Measurements from ENCODE around the gene C2orf42. TPM values are rescaled to one million over a fixed set of nuclear protein-coding genes. Genes with fewer than 3 reads are reported as not detected.
"Not testable (repeated sequence)": the region's sequence is repeated elsewhere in the genome, so short reads cannot be mapped to it uniquely, and the experiment has no call there.

Gene C2orf42
- 7.4 TPM for polyA plus RNA-seq (2012; ENCODE audit: missing spikeins)

GRCh38 chr2:70190418-70191243 lies at the start of gene C2orf42:
TSS of gene C2orf42 (minus strand) at chr2:70191019. CDS start at chr2:70181985, 9,034 bp downstream.
- DNase-seq (ENCODE audit: insufficient read length) (peak; percentile 90), FAIRE-seq (peak; percentile 94)
- TF ChIP-seq POLR2AphosphoS5 (IDR thresholded peaks at IDR 0.05; ENCODE audit: low read depth, low read length) = peak; percentile 98
- TF ChIP-seq TAF1 (IDR thresholded peaks at IDR 0.05; ENCODE audit: borderline replicate concordance, low read depth, low read length) = peak; percentile 51
- TF ChIP-seq POLR2A (IDR thresholded peaks at IDR 0.05; ENCODE audit: low read depth, low read length) = peak; percentile 97

GRCh38 chr2:70240599-70240998 lies 49.8 kb upstream of the C2orf42 start:
- FAIRE-seq (no peak), DNase-seq (ENCODE audit: insufficient read length) (no peak)
- TF ChIP-seq POLR2AphosphoS5 (IDR thresholded peaks at IDR 0.05; ENCODE audit: low read depth, low read length) (no peak), TAF1 (IDR thresholded peaks at IDR 0.05; ENCODE audit: borderline replicate concordance, low read depth, low read length) (no peak), POLR2A (IDR thresholded peaks at IDR 0.05; ENCODE audit: low read depth, low read length) (no peak)

DNA sequence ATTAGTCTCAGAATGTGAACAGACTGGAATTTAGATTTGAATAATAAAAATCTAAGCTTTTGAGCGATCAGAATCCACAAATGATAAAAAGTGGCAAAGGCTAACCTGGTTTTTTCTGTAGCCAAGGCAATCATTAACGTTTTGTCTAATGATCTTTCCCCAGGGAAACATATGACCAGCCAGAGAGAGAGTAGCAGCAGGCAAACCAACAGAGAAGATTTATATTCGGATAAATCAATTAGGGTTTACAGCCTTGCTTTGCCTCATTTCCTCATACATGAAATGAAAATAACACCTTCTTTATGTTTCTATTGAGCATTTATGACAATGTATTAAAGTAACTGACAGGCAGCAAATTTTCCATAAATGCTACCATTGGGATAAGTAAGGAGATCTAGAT lies 43.1 kb upstream of the C2orf42 start:
- TF ChIP-seq POLR2AphosphoS5 (IDR thresholded peaks at IDR 0.05; ENCODE audit: low read depth, low read length) (no peak), TAF1 (IDR thresholded peaks at IDR 0.05; ENCODE audit: borderline replicate concordance, low read depth, low read length) (no peak), POLR2A (IDR thresholded peaks at IDR 0.05; ENCODE audit: low read depth, low read length) (no peak)
- FAIRE-seq (no peak), DNase-seq (ENCODE audit: insufficient read length) (no peak)

DNA sequence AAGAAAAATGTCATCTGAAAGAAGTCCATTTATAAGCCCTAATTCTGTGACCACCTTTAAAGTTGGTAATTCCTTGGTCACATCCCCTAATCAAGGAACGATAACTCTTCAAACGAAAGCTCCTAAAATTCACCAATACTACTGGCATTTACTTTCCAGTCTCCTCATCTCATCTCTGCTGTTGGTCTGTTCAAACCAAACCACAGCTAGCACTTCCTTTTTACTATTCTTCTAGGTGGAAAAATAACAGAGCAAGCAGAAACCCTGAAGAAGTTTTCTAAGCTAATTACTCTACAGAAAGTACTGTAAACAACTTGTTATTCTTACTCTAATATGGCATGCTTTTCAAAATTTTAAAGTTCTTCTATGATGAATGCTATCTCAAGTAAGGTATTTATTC lies 36.0 kb upstream of the C2orf42 start:
- no peak for DNase-seq (ENCODE audit: insufficient read length)
- no peak for TF ChIP-seq TAF1 (IDR thresholded peaks at IDR 0.05; ENCODE audit: borderline replicate concordance, low read depth, low read length)
- no peak for TF ChIP-seq POLR2A (IDR thresholded peaks at IDR 0.05; ENCODE audit: low read depth, low read length)
- no peak for TF ChIP-seq POLR2AphosphoS5 (IDR thresholded peaks at IDR 0.05; ENCODE audit: low read depth, low read length)
- FAIRE-seq = no peak

DNA sequence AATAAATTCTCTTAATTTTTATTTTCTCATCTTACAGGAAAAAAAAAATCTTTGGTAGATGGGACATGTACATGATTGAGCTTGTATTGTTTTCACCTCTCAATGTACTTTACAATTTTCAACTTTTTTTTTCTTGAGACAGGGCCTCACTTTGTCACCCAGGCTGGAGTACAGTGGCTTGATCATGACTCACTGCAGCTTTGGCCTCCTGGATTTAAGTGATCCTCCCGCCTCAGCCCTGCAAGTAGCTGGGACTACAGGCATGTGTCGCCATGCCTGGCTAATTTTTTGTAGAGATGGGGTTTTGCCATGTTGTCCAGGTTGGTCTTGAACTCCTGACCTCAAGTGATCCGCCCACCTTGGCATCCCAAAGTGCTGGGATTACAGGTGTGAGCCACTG lies 32.5 kb upstream of the C2orf42 start:
- DNase-seq (ENCODE audit: insufficient read length); FAIRE-seq: not testable (repeated sequence)

- TF ChIP-seq POLR2AphosphoS5 (IDR thresholded peaks at IDR 0.05; ENCODE audit: low read depth, low read length) (no peak), TAF1 (IDR thresholded peaks at IDR 0.05; ENCODE audit: borderline replicate concordance, low read depth, low read length) (no peak), POLR2A (IDR thresholded peaks at IDR 0.05; ENCODE audit: low read depth, low read length) (no peak)
- DNase-seq (ENCODE audit: insufficient read length) (no peak), FAIRE-seq (no peak)
These were observed 24.2 kb upstream of the C2orf42 start for GRCh38 chr2:70214953-70215549.

- DNase-seq (ENCODE audit: insufficient read length) (no peak), FAIRE-seq (no peak)
- TF ChIP-seq POLR2AphosphoS5 (IDR thresholded peaks at IDR 0.05; ENCODE audit: low read depth, low read length) (no peak), POLR2A (IDR thresholded peaks at IDR 0.05; ENCODE audit: low read depth, low read length) (no peak), TAF1 (IDR thresholded peaks at IDR 0.05; ENCODE audit: borderline replicate concordance, low read depth, low read length) (no peak)
These were observed 23.5 kb upstream of the C2orf42 start for GRCh38 chr2:70214365-70214764.

DNA sequence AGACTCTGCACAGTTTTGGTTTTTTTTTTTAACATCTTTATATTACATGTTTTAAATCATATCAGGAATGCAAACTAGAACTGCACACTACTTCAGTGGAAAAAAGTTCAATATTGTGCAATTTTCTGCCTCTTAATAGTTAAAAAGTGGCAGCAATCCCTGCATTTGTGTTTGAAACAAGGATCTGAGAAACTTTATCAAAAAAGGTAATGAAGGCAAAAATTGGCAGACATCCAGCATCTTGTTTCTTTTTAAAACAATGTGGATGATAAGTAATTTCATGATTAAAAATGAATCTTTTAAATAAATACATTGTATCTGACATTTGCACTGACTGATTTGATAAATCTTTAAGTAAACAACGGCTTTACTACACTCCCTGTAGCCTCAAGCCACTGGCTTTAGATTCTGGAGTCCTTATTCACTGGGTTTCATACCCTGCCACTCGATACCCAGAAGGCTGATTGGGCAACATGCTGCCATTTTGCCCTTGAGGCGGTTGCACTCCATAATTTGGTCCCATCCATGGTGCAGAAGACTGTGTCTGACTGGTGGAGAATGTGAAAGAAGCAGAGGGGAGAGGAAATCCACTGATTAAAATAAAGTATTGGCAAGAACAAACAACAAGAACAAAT lies 21.6 kb upstream of the C2orf42 start:
- FAIRE-seq (no peak), DNase-seq (ENCODE audit: insufficient read length) (no peak)
- no peak for TF ChIP-seq POLR2AphosphoS5 (IDR thresholded peaks at IDR 0.05; ENCODE audit: low read depth, low read length)
- no peak for TF ChIP-seq POLR2A (IDR thresholded peaks at IDR 0.05; ENCODE audit: low read depth, low read length)
- no peak for TF ChIP-seq TAF1 (IDR thresholded peaks at IDR 0.05; ENCODE audit: borderline replicate concordance, low read depth, low read length)

GRCh38 chr2:70211595-70211994 lies 20.8 kb upstream of the C2orf42 start:
- DNase-seq (ENCODE audit: insufficient read length) = no peak
- FAIRE-seq = no peak
- TF ChIP-seq POLR2AphosphoS5 (IDR thresholded peaks at IDR 0.05; ENCODE audit: low read depth, low read length) (no peak), POLR2A (IDR thresholded peaks at IDR 0.05; ENCODE audit: low read depth, low read length) (no peak), TAF1 (IDR thresholded peaks at IDR 0.05; ENCODE audit: borderline replicate concordance, low read depth, low read length) (no peak)

DNA sequence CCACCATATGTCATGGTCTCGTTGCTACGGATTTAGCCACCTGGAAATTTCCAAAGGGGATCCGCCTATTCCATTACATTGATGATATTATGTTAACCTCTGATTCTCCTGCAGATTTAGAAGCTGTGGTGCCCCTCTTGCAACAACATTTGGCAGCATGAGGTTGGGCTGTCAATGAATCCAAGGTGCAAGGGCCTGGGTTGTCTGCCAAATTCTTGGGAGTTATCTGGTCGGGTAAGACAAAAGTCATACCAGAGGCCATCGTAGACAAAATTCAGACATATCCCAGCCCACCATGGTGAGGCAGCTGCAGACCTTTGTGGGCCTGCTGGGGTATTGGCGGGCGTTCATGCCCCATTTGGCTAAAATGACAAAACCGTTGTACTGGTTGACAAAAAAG lies 13.6 kb upstream of the C2orf42 start:
- TF ChIP-seq POLR2AphosphoS5 (IDR thresholded peaks at IDR 0.05; ENCODE audit: low read depth, low read length) = no peak
- no peak for TF ChIP-seq TAF1 (IDR thresholded peaks at IDR 0.05; ENCODE audit: borderline replicate concordance, low read depth, low read length)
- TF ChIP-seq POLR2A (IDR thresholded peaks at IDR 0.05; ENCODE audit: low read depth, low read length) = no peak
- no peak for FAIRE-seq

GRCh38 chr2:70203086-70203485 lies 12.3 kb upstream of the C2orf42 start:
- DNase-seq (ENCODE audit: insufficient read length) = no peak
- TF ChIP-seq POLR2AphosphoS5 (IDR thresholded peaks at IDR 0.05; ENCODE audit: low read depth, low read length) (no peak), TAF1 (IDR thresholded peaks at IDR 0.05; ENCODE audit: borderline replicate concordance, low read depth, low read length) (no peak), POLR2A (IDR thresholded peaks at IDR 0.05; ENCODE audit: low read depth, low read length) (no peak)
- no peak for FAIRE-seq

More for the DNA sequence above, 13.6 kb upstream of the C2orf42 start:
- no peak for DNase-seq (ENCODE audit: insufficient read length)
